NT2/D1 (cell line): ENCODE data around the gene SYT1.

Source experiments
- DNase-seq: peaks from one replicate; pipeline ENCODE4 v3.0.0-alpha.2; 2011; ENCODE audit warnings: low read depth, low spot score
- H3K27me3 ChIP-seq: 2 replicates; pipeline ENCODE4 v1.6.0; 2011; ENCODE audit warnings: mild to moderate bottlenecking; ENCODE audit not compliant: insufficient read length, insufficient read depth
- H3K36me3 ChIP-seq: 2 replicates; pipeline ENCODE4 v1.6.1; 2011; ENCODE audit warnings: mild to moderate bottlenecking, low read length, mixed read lengths; ENCODE audit not compliant: insufficient read depth, insufficient read length
- H3K4me1 ChIP-seq: 2 replicates; pipeline ENCODE4 v1.5.1; 2011; ENCODE audit not compliant: insufficient read depth, insufficient read length
- H3K4me3 ChIP-seq: 2 replicates; pipeline ENCODE4 v1.5.1; 2011; ENCODE audit warnings: low read depth; ENCODE audit not compliant: insufficient read length
- H3K9ac ChIP-seq: 2 replicates; pipeline ENCODE4 v1.6.0; 2011; ENCODE audit warnings: low read depth; ENCODE audit not compliant: insufficient read length
- H3K9me3 ChIP-seq: 2 replicates; pipeline ENCODE4 v1.5.1; 2011; ENCODE audit warnings: mild to moderate bottlenecking, low read length; ENCODE audit not compliant: insufficient read depth
- SUZ12 ChIP-seq: IDR thresholded peaks from 2 replicates; pipeline ENCODE4 v1.6.1; 2011; ENCODE audit not compliant: insufficient read length, insufficient read depth; ENCODE audit errors: extremely low read depth
- YY1 ChIP-seq: IDR thresholded peaks from 2 replicates; pipeline ENCODE4 v1.6.1; 2011; ENCODE audit not compliant: insufficient read length, insufficient read depth
- ZNF274 ChIP-seq: IDR thresholded peaks from 2 replicates; pipeline ENCODE4 v1.6.1; 2011; ENCODE audit warnings: mild to moderate bottlenecking, low read depth, low read length

The SYT1 gene

DNA sequence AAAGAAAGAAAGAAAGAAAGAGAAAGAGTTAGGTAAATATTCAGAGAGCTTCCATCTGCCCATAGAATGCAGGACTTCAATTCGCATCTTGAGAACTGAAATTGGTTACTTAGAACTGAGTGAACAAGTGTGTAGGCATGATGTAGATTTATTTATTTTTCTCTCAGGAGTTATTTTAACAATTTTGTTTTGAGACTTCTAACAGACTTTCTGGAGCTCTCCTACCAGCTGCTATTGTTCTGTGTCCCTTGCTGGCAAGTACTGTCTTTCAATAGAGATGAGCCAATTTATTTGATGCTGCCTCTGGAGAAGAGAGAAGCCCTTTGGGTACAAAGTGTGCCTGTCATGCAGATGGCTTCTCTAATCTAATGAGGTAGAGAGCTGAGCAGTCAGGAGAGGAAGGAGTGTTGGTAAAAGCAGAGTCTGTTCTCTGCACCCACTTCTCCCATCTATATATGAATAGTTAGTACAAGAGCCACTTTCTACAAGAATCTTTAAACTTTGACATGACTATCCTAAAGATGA, 67.0 kb downstream of the SYT1 start:
- H3K4me1 ChIP-seq, result no peaks in the 10 kb centered on the region

DNA sequence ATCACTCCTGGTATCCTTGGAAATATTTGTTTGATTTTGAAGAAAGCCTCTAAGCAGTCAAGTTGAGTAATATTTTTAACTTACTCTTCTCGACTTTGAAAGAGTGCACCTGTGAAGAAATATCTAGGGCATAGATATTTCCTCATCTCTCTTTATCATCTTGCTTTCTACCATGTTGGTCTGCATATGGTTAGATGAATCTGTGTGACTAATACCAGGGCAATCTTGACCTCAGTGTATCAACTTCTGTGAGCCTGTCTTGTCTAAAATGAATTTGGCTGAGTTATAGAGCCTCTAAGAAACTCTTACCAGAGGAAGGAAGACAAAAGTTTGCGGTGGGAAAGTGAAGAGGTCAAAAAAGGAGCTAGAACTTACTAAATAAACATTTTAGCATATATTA, 68.4 kb downstream of the SYT1 start:
- Histone ChIP-seq H3K9ac (no peak overlapping the region), H3K4me3 (no peak overlapping the region), H3K36me3 (no peaks in the 10 kb centered on the region), H3K27me3 (no peaks in the 10 kb centered on the region), H3K9me3 (no peaks in the 10 kb centered on the region), H3K4me1 (no peaks in the 10 kb centered on the region)
- no peak for DNase-seq
- TF ChIP-seq SUZ12, result no peak
- no peak for TF ChIP-seq ZNF274
- TF ChIP-seq YY1, result no peak

More for the DNA sequence above, 67.0 kb downstream of the SYT1 start:
- Histone ChIP-seq H3K36me3 (no peaks in the 10 kb centered on the region), H3K9ac (no peak overlapping the region), H3K4me3 (no peak overlapping the region), H3K27me3 (no peaks in the 10 kb centered on the region), H3K9me3 (no peaks in the 10 kb centered on the region)
- no peak for TF ChIP-seq ZNF274
- no peak for TF ChIP-seq SUZ12
- no peak for TF ChIP-seq YY1
- DNase-seq, result no peak

DNA sequence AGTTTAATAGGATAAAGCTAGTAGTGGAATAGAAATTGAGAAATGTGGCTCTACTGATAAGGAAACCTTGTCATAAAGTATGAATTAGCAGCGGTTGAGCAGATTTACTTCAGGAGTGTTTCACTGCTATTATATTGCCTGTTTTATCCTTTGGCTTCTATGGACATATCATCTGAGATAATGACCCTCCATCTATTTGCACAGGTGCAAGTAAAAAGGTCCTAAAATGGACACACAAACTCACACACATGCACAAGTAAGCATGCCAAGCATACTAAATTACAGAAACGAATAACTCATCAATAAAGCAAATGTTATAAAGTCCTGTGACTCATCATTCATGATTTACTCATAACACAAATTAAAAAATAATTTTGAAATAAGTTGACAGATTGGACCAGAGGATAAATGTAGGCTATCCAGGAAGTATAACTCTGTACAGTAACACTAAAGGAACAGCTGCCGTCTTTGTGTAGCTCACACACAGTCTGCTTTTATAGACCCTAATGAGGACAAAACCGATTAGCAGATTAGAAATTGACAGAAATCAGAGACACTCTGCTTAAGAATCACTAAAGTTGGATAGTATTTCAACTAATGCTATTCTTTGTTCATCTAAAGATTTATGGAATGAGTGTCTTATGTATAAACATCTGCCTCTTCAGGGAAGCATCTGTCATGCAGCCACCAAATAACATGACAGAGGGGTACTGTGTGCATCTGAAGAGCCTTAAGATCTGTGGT, 73.9 kb downstream of the SYT1 start:
- Histone ChIP-seq H3K4me1 (no peaks in the 10 kb centered on the region), H3K9ac (no peak overlapping the region), H3K36me3 (no peaks in the 10 kb centered on the region), H3K4me3 (no peak overlapping the region), H3K27me3 (no peaks in the 10 kb centered on the region), H3K9me3 (no peaks in the 10 kb centered on the region)
- TF ChIP-seq ZNF274 (no peak), YY1 (no peak), SUZ12 (no peak)
- no peak for DNase-seq

DNA sequence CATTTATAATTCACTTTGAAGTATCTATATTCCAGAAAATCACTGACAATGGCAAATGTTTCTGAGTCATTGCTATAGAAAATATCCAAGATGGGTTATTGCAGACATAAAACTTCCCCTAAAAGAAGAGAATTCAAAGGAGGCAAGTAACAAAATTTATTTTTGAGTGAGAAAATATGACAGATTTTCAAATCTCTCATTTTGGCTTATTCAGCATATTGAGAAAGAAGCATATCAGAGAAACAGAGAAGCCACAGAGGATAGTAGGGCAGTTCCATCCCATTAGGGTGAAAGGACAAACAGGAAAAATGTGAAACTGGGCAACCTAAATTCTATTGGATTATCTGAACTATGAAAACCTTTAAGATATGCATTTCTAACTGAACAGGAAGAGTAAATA, 85.0 kb downstream of the SYT1 start:
- no peaks in the 10 kb centered on the region for H3K27me3 ChIP-seq

DNA sequence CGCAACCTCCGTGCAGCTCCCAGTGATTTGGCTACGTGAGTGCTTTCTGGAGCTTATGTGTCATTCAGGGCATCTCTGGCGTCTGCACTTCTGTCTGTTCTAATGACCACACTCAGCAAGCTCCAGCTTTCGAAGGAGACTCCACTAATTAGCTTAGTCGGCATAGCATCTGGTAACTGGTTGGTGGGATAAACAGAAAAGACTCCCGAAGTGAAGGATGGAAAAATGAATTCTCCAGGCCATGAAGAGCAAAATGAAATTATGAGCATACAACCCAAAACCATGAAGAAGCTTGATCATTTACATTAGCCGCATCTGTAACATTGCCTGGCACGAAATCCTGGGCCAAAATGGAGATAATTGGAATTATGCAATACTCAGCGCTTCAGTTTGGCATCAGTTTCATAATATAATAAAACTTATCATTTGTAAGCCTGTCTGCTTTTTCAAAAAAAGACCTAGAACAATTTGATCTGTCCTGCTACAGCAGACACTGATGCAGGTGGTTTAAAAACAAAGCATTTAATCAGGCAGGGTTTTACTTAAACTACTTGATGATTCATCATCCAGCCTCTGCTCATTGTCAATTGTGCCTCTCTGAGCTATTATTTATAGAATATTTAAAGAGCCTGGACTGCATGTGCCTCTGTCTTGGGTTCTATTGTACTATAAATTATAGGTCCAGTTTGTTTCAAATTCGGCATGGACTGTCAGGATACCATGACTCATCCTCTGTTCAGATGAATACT, 87.4 kb downstream of the SYT1 start:
- no peaks in the 10 kb centered on the region for H3K27me3 ChIP-seq
- DNase-seq, result no peak
- H3K36me3 ChIP-seq, result no peaks in the 10 kb centered on the region
- H3K9ac ChIP-seq, result no peak overlapping the region
- H3K4me1 ChIP-seq, result no peaks in the 10 kb centered on the region
- H3K4me3 ChIP-seq, result no peak overlapping the region
- TF ChIP-seq SUZ12, result no peak
- no peak for TF ChIP-seq YY1
- TF ChIP-seq ZNF274, result no peak
- peaks cover 30% of the 10 kb centered on the region for H3K9me3 ChIP-seq

More for the DNA sequence above, 85.0 kb downstream of the SYT1 start:
- Histone ChIP-seq H3K36me3 (no peaks in the 10 kb centered on the region), H3K9me3 (peaks cover 30% of the 10 kb centered on the region), H3K4me3 (no peak overlapping the region), H3K4me1 (no peaks in the 10 kb centered on the region), H3K9ac (no peak overlapping the region)
- DNase-seq, result no peak
- TF ChIP-seq SUZ12, result no peak
- TF ChIP-seq ZNF274, result no peak
- no peak for TF ChIP-seq YY1

DNA sequence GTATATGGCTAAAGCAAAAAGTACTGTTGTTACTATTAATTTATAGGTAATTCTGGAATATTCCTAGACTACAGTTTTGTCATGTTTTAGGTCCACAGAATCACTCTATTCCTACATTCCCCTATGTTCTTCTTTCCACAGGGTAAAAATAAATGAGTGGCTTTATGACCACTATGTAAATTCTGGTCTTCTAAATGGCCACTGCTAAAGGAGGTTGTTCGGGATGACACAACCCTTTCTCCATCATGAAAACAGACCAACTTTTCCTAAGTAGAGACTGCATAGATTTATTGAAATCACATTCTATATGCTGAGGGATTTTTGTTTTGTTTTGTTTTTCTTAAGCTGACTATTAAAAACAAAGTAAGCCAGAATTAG, 88.0 kb downstream of the SYT1 start:
- Histone ChIP-seq H3K36me3 (no peaks in the 10 kb centered on the region), H3K4me3 (no peak overlapping the region), H3K27me3 (no peaks in the 10 kb centered on the region), H3K4me1 (no peaks in the 10 kb centered on the region), H3K9ac (no peak overlapping the region), H3K9me3 (peaks cover 30% of the 10 kb centered on the region)
- DNase-seq, result no peak
- TF ChIP-seq ZNF274 (no peak), YY1 (no peak), SUZ12 (no peak)

DNA sequence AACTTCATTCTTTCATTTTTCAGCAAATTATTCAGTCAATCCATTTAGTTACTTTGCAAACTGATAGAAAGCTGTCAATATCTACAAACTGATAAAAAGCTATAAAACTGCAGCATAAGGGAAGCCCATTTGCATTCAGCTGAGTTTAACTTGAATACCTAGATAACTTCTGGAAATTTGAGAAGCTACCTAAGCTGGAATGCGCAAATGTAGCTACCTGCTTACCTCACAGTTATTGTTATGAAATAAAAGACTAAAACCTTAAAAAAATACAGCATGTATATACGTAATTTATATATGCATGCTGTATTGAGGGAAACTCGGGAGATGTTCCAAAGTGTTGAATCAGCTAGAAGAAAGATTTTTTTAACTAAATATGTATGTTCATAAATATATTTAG, 94.4 kb downstream of the SYT1 start:
- no peak for DNase-seq
- H3K9ac ChIP-seq, result no peak overlapping the region
- no peaks in the 10 kb centered on the region for H3K27me3 ChIP-seq
- H3K4me3 ChIP-seq, result no peak overlapping the region
- no peaks in the 10 kb centered on the region for H3K4me1 ChIP-seq
- H3K36me3 ChIP-seq, result no peaks in the 10 kb centered on the region
- TF ChIP-seq ZNF274 (no peak), YY1 (no peak), SUZ12 (no peak)
- H3K9me3 ChIP-seq, result no peaks in the 10 kb centered on the region
